Measurements from ENCODE around the gene ATXN1.

The ATXN1 gene

DNA sequence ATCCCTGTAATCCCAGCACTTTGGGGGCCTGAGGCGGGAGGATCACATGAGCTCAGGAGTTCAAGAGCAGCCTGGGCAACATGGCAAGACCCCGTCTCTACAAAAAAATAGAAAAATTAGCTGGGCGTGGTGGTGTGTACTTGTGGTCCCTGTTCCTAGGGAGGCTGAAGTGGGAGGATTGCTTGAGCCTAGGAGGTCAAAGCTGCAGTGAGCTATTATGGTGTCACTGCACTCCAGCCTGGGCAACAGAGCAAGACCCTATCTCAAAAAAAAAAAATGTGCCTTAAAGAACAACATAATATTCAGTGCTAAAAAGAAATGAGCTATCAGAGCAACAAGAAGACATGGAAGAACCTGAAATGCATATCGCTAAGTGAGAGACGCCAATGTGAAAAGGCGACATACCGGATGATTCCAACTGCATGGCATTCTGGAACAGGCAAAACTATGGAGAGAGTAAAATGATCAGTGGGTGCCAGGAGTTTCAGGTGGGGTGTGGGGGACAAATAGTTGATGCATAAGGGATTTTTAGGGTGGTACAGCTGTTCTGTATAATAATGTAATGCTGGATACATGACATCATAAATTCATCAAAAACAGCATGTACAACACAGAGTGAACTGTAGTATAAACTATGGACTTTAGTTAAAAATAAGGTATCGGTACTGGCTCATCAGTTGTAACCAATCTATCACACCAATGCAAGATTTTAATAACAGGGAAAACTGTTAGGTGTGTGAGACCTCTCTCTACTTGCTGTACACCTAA, 442.1 kb downstream of the ATXN1 start:
- no peak for DNase-seq

GRCh38 chr6:16318538-16318937, 442.7 kb downstream of the ATXN1 start:
- no peak for DNase-seq

GRCh38 chr6:16316741-16317251, 444.5 kb downstream of the ATXN1 start:
- DNase-seq, result no peak

GRCh38 chr6:16314296-16314695, 447.0 kb downstream of the ATXN1 start:
- no peak for DNase-seq

- no peak for DNase-seq
Measured at GRCh38 chr6:16313732-16314131, 447.5 kb downstream of the ATXN1 start.

DNA sequence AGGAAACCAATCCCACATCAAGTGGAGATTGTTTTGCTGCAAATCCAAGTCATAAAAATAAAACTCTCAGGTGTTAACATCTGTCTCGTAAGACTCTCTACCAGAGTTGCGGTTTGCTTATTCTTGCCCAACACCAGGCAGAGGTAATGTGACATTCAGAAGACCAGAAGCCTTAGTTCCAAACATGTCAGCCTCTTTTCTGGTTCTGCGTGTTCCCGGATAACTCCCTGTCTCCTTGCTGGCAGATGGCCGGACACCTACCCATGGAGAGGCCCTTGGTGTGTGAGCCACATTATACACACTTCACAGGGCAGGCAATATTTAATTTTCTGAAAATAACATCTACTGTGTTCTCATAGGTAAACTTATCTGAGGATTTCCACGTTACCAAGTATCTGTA, 449.5 kb downstream of the ATXN1 start:
- no peak for DNase-seq

GRCh38 chr6:16306334-16306733, 454.9 kb downstream of the ATXN1 start:
- DNase-seq, result no peak

DNA sequence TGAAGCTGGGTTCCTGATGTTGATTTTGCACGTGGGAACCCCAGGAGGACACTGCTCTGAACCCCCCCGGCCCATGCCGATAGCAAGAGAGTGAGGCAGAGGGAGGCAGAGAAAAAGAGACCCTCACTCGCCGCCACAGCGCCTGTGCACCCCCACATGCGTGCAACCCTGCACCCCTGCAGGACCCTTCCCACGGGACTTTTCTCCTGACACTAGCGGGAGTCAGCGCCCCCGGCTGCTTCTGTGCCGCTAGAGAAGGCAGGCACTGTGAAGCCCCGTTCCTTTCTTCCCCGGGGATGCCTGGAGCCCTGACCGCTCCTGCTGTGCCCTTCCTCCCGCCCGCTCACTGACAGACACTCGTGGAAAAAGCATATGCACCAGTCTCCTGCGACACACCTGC, 455.5 kb downstream of the ATXN1 start:
- DNase-seq, result no peak

GRCh38 chr6:16305246-16305725, 456.0 kb downstream of the ATXN1 start:
- DNase-seq, result no peak

DNA sequence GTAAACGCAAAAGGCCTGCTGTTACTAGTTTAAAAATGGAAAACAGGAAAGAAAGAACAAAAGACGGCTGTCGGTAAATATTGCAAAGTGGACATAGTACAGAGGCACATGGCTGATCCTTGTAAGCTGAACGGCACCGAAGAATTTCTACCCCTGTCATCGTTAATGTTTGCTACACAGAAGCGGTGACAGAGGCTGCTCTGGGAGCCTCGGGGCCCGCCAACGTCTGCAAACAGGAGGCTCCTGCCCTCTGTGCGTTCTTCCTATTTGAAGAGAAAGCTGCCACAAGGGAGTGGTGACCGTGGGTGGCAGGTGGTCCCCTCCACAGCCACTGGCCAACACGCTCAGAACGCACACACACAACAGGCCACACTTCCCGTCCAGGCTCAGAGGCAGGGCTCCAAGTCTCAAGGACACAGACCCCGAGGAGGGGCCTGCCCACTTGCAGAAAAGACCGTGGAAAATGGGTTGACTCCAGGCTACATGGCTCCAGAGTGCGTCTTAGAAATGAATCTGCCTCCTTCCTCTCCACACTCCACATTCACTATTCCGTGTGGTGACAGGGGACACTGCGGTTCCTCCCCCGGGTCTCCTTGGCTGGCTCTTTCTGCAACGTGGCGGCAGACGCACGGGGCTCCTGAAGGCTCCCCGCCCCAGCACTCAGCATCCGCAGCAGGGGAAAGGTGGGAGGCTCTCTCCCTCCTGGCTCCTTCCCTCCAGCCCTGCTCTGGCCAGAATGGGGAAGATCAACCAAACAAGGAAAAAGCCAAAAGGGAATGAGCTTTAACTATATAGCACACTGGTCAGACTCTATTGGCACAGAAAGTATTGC, 458.3 kb downstream of the ATXN1 start:
- no peak for DNase-seq

DNA sequence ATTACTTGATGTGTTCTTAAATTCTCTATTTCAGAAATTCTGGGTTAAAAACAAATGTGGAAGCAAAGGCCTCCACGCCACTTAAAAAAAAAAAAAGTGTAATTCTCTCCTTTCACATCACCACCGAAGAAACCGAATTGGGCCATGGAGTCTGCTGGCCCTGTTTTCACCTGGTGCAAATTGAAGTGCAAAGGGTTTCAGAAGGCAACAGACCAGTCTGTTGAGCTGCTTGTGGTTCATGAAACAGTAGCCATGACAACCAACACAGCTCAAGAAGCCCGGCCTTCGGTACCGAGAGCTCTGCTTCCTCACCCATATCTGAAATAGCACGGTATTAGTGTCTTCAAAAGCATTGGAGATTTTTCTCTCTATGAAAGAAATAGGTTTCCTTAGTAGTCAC, 459.7 kb downstream of the ATXN1 start:
- no peak for DNase-seq

- no peak for DNase-seq
Measured at GRCh38 chr6:16299861-16300260, 461.4 kb downstream of the ATXN1 start.

DNA sequence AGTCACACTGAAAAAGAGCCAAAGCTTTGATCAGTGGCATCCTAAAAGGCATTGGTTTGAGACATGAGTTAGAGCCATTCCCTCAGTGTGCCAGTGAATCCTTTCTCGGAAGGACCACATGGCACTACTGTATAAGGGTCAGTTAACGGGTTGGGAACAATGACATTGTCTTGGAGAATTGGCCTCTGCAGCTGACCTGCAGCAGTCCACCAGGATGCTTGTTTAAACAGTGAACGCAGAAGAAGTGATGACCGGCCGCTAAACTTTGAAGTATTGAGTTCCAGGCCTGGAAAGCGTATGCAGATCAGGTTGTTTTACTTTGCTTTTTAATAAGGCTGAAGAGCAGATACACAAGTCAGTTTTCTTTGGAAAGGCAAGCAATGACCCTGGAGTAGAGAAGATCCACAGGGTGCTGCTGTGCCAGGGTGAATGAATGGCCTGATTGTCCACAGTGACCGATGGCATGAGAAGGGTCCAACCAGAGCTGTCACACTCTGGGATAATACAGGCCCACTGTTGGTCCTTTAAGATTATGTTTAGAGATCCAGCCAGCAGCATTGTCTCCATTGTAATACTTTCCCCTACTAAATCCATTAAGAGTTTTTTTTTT, 465.1 kb downstream of the ATXN1 start:
- no peak for DNase-seq

- DNase-seq, result no peak
Measured at GRCh38 chr6:16295471-16295870, 465.8 kb downstream of the ATXN1 start.

DNA sequence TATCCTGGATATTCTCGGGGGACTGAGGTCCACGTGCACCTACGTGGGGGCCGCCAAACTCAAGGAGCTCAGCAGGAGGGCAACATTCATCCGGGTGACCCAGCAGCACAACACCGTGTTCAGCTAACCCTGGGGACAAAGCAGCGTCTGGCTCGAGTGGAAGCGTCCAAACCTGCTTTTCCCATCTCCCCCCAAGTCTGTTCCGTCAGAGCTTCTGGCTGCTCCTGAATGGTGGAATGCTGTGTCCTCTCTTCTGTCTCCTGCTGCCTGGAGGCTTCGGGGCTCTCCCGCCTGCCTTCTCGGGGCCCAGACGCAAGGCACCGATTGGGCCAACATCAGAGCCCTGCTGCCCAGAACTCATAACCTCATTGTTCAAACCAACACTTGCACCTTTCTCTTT, 466.2 kb downstream of the ATXN1 start:
- no peak for DNase-seq

- DNase-seq, result no peak
Measured at GRCh38 chr6:16294371-16294770, 466.9 kb downstream of the ATXN1 start.

DNA sequence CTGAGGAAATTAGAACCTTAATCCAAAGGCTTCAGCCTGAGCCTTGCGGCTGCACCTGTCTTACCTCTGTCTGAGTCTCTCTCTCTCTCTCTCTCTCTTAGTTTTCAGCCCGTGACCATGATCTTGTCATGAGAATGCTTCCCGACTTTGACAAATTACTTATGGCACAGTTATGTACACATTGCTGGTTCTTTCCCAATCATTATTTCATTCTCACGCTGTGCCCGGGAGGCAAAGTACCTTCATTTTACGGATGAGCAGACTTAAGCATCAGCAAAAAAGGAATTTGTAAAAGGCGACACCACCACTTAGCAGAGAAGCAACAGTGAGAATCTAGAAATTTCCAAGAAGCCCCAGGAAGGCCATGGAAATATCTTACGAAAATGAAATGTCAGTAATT, 468.3 kb downstream of the ATXN1 start:
- DNase-seq, result peak; percentile 6

DNA sequence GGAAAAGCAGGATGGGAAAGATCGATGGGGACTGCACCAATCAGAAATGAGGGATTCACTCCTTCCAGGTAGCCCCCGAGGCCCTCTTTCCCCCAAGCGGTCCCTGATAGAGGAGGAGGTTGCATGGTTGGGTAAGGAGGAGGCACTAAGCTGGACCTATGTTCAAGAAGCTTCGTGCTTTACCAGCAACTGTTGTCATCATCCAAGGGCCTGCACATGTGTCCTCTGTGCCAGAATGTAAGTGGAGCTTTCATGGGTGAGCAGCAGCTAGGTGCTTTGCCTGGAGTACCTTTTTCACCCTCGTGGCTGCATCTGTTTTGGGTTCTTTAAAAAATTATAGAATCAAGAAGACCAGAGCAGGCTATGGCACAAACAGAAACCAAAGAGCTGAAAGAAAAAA, 468.8 kb downstream of the ATXN1 start:
- no peak for DNase-seq

DNA sequence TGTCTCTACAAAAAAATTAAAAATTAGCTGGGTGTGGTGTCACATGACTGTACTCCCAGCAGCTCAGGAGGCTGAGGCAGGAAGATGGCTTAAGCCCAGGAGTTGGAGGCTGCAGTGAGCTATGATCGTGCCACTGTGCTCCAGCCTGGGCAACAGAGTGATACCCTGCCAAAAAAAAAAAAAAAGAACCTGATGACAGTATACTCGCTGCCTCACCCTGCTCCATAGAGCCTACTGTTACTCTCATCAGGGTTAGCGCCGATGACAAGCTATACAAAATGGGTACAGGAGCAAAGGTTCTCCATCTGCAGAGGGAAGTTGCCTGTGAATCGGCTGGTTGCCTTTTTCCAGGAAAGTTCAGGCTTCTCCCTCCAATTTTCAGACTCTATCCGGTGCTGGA, 469.5 kb downstream of the ATXN1 start:
- no peak for DNase-seq

- DNase-seq, result no peak
Measured at GRCh38 chr6:16288163-16288562, 473.1 kb downstream of the ATXN1 start.

DNA sequence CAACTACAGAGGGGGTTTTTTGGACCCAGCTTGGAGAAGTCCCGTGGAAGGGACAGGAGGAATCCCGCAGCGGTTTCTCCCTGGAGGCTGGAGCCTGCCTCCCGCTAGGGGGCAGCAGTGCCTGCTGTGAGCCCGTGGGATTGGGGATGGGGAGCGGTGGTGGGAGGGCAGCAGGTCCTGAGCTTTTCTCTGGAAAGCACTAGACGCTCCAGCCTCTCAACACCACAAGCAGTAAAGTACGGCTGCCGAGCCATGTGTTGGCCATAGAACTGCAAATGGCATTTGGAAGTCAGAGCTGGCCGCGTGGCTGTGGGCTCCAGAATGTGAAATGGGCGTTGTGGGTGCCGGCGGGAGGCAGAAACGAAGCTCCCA, 475.1 kb downstream of the ATXN1 start:
- DNase-seq, result no peak

DNA sequence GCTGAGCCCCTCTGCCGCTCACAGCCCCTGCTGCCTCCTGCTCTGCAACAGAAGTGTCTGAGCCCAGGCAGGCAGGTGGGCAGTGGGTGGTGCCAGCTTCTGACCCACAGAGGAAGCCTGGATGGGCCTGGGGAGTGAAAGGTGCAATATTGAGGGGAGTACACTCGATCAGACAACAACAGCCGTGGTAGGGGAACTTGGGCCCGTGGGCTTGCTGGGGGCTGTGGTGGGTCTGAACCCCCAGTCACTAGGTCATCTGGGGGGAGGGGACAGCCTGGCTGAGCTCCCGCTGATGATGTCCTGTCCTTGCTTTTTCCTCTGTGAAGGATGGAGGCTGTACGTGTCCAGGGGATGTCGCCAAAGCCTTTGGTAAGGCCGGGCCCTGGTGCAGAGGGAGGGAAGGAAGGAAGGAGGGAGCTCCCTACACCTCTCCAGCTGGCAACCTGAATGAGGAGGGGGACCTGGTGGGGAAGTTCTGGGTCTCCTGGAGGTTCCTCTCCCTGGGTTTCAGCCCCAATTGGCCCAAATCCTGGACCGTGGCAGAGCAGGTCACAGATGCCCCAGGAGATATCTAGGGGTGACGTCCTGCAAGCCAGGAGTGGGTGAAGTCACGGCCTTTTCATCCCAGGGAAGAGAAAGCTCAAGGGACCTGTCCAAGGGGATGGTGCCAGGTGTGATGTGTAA, 475.7 kb downstream of the ATXN1 start:
- no peak for DNase-seq

DNA sequence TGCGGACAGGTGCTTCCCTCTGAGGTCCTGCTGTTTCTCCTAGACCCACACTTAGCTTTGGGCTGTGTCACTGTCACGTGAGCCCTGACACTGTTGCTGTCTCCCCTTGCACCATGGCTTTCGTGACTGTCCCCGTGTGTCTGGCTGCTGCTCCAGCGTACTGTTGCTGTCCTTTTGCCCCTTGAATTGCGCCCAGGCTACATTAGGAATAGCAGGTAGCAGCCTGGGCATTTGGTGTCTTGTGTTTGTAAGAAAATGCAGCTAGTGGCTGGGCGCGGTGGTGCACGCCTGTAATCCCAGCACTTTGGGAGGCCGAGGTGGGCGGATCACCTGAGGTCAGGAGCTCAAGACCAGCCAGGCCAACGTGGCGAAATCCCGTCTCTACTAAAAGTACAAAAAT, 476.8 kb downstream of the ATXN1 start:
- no peak for DNase-seq
